ENCODE data around the gene IFI16. TPM values are rescaled to one million over a fixed set of nuclear protein-coding genes. Genes with fewer than 3 reads are reported as not detected.
A peak's percentile ranks its signal among the peaks of the same experiment; 100 is the strongest.

The IFI16 gene
- total RNA-seq, 2 experiments from 2014 or later: 295 to 300 TPM

DNA sequence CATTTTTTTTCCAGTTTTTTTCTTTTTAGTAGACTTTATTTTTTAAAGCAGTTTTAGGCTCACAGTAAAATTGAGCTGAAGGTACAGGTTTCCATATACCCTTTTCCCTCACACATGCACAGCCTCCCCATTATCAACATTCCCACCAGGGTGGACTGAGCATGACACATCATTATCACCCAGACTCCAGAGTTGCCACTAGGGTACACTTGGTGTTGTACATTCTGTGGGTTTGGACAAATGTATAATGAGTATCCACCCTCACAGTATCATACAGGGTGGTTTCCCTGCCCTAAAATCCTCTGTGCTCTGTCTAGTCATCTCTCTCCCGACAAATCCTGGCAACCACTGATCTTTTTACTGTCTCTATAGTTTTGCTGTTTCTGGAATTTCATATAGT, 69.8 kb downstream of the IFI16 start:
- Mint-ChIP-seq H3K4me3 (no peak overlapping the region), H3K9me3 (no peaks in the 10 kb centered on the region), H3K27ac (no peak overlapping the region), H3K4me1 (peaks cover 11% of the 10 kb centered on the region), H3K27me3 (peaks cover 18% of the 10 kb centered on the region), H3K36me3 (no peaks in the 10 kb centered on the region)
- no peak for ATAC-seq (ENCODE audit: low read depth)
- POLR2A ChIA-PET: no interaction called here
- DNase-seq: no peak

DNA sequence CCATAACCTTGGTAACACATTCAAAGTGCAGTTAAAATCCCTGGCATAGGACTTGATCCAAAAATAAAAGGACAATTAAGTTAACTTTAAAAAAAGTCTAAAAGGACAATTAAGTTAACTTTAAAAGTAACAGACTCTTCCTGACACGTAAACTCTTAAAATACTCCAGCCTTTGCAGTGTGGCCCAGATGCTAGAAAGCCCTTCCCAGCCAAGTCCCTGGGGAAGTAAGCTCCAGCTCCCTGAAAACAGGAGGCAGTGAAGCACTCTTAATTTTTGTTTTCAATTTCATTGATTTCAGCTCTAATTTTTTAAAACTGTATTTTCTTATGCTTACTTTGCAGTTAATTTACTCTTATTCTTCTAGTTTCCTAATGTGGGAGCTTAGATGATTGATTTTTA, 71.9 kb downstream of the IFI16 start:
- H3K9me3 Mint-ChIP-seq: no peaks in the 10 kb centered on the region
- H3K4me3 Mint-ChIP-seq: no peak overlapping the region
- H3K27ac Mint-ChIP-seq: no peak overlapping the region
- peaks cover 9% of the 10 kb centered on the region for H3K4me1 Mint-ChIP-seq
- H3K27me3 Mint-ChIP-seq: peaks cover 18% of the 10 kb centered on the region
- POLR2A ChIA-PET: no interaction called here
- DNase-seq (no peak), ATAC-seq (ENCODE audit: low read depth) (no peak)
- no peaks in the 10 kb centered on the region for H3K36me3 Mint-ChIP-seq

DNA sequence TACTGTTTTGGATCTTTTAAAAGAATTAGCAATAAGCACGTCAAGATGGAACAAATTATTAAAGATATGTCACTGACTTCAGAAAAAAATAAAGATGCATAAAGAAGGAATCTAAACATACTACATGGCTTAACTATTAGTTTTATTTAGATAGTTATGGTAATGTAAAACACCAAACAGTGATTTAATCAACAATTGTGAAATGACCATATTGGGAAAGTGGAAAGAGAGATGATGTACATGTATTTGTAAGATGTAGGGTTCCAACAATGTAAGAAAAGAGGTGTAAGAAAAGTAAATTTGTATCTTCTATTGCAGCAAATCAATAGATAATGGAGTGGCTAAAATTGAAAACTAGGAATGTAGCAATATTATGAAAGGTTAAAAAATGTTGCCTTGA, 73.3 kb downstream of the IFI16 start:
- DNase-seq (no peak), ATAC-seq (ENCODE audit: low read depth) (no peak)
- Mint-ChIP-seq H3K9me3 (no peaks in the 10 kb centered on the region), H3K27me3 (peaks cover 18% of the 10 kb centered on the region), H3K36me3 (no peaks in the 10 kb centered on the region), H3K4me3 (no peak overlapping the region), H3K27ac (no peak overlapping the region), H3K4me1 (peaks cover 4% of the 10 kb centered on the region)
- POLR2A ChIA-PET: no interaction called here

DNA sequence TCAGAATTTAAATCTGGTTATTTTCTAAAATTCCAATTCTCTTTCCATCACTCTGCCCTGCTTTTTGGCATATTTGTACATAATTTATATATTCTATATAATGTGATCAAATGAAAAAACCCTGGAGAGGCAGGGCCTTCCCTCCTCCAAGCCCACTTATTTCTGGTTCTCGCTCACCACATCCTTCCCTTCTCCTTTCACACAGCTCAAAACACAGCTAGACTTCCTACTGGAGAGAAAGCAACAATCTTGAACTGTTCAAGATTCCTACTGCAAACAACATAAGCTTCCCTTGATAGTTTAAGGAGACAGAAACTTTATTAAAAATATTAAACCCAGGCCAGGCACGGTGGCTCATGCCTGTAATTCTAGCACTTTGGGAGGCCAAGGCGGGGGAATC, 74.4 kb downstream of the IFI16 start:
- Mint-ChIP-seq H3K4me3 (no peak overlapping the region), H3K36me3 (no peaks in the 10 kb centered on the region), H3K4me1 (peaks cover 7% of the 10 kb centered on the region), H3K9me3 (no peaks in the 10 kb centered on the region), H3K27me3 (peaks cover 18% of the 10 kb centered on the region), H3K27ac (no peak overlapping the region)
- ATAC-seq (ENCODE audit: low read depth) (no peak), DNase-seq (no peak)
- POLR2A ChIA-PET: no interaction called here

DNA sequence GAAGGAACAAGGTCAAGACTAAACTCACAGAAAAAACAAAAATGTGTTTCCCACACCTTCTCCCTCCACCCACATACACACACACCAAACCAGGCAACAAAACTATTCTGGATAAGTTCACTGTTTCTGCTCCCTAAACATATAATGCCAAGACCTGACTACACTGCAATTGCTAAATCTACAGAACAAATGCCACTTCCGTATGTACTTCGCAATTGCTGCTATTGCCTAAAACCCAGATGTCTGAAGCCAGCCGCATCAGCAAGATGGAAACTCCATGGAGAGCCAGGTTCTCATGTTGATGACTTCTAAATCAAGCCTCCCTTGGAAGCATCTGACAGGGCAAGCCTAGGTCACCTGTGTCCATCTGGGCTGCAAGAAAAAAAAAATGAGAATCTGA, 75.2 kb downstream of the IFI16 start:
- H3K9me3 Mint-ChIP-seq: no peaks in the 10 kb centered on the region
- no peak overlapping the region for H3K27ac Mint-ChIP-seq
- H3K4me1 Mint-ChIP-seq: peaks cover 7% of the 10 kb centered on the region
- ATAC-seq (ENCODE audit: low read depth) (no peak), DNase-seq (no peak)
- no peak overlapping the region for H3K4me3 Mint-ChIP-seq
- H3K36me3 Mint-ChIP-seq: no peaks in the 10 kb centered on the region
- H3K27me3 Mint-ChIP-seq: peaks cover 16% of the 10 kb centered on the region
- POLR2A ChIA-PET: no interaction called here

DNA sequence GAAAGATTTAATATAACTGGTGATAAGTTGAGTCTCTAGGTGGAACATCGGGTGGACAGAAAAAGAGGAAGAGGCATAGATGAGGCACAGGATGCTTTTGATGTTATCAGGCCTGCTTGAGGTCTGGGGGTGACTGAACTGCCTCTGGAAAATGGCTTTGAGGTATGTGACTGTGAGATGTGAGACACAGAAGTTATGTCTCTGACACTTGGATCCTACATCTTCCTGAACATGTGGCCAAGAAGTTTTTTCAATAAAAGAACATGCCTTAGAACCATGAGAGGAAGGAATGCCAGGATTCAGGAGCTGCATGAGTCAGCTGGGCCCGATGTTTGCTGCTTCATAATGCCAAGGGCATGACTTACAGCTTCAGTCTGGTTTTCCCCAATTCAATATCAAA, 78.3 kb downstream of the IFI16 start:
- no peak for ATAC-seq (ENCODE audit: low read depth)
- Mint-ChIP-seq H3K36me3 (no peaks in the 10 kb centered on the region), H3K27me3 (peaks cover 5% of the 10 kb centered on the region), H3K9me3 (no peaks in the 10 kb centered on the region), H3K4me1 (peaks cover 23% of the 10 kb centered on the region), H3K4me3 (no peak overlapping the region), H3K27ac (no peak overlapping the region)
- no peak for DNase-seq
- POLR2A ChIA-PET: no interaction called here

DNA sequence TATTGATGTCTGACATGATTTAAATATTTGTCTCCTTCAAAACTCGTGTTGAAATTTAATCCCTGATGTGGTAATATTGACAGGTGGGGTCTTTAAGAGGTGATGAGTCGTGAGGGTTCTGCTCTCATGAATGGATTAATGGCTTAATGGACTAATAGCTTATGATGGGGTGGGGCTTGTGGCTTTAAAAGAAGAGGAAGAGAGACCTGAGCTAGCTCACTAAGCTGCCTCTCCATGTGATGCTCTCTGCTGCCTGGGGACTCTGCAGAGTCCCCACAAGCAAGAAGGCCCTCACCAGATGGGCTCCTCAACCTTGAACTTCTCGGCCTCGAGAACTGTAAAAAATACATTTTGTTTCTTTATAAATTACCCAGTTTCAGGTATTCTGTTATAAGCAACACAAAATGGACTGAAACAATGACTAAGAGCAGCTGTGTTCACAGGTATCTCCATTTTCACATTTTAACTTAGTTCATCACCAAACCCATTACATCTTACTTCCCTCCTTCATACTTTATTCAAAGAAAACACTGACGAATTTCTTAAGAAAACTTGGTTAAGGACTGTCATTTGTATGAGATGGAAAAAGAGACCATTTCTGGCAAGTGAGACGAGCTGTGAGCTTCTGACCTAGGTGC, 79.0 kb downstream of the IFI16 start:
- no peaks in the 10 kb centered on the region for H3K36me3 Mint-ChIP-seq
- H3K27ac Mint-ChIP-seq: no peak overlapping the region
- H3K9me3 Mint-ChIP-seq: no peaks in the 10 kb centered on the region
- peaks cover 23% of the 10 kb centered on the region for H3K4me1 Mint-ChIP-seq
- no peak overlapping the region for H3K4me3 Mint-ChIP-seq
- no peak for DNase-seq
- no peak for ATAC-seq (ENCODE audit: low read depth)
- POLR2A ChIA-PET: interaction anchor here (0.8 kb wide), 1 partner anchor 11 kb away, joined by 3 read pairs; no protein-coding TSS in a partner anchor
- peaks cover 3% of the 10 kb centered on the region for H3K27me3 Mint-ChIP-seq

DNA sequence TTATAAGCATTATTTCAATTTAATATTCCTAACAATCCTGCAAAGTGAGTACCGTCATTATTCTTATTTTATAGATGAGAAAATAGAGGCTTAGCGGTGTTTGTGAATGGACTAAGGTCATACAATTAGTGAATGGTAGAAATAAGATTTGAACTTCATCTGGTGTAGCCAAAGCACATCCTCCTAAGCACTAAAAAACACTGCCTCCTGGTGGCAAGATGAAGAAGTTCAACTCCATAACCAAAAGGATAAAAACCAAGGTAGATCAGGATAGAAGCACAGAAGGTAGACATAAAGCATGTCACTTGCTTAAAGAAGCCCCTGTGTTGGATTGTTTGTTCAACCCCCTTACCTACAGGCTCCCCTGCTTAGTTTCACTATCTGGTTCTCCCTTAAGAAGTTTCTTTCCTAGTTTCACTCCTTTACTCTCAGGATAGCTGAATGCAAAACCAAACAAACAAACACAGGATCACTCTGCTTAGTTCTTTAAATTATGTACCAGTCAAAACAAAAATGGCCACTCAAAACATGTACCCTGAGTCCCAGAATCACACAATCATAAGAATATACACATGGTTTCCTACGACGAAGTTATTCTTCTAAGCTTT, 79.6 kb downstream of the IFI16 start:
- Mint-ChIP-seq H3K36me3 (no peaks in the 10 kb centered on the region), H3K4me1 (peaks cover 21% of the 10 kb centered on the region), H3K9me3 (no peaks in the 10 kb centered on the region), H3K27me3 (peaks cover 3% of the 10 kb centered on the region), H3K4me3 (no peak overlapping the region), H3K27ac (no peak overlapping the region)
- ATAC-seq (ENCODE audit: low read depth) (no peak), DNase-seq (no peak)
- POLR2A ChIA-PET: interaction anchor here (0.7 to 0.8 kb wide), 2 partner anchors 12 to 13 kb away, joined by 3 read pairs; partner anchors contain the start of gene AIM2

DNA sequence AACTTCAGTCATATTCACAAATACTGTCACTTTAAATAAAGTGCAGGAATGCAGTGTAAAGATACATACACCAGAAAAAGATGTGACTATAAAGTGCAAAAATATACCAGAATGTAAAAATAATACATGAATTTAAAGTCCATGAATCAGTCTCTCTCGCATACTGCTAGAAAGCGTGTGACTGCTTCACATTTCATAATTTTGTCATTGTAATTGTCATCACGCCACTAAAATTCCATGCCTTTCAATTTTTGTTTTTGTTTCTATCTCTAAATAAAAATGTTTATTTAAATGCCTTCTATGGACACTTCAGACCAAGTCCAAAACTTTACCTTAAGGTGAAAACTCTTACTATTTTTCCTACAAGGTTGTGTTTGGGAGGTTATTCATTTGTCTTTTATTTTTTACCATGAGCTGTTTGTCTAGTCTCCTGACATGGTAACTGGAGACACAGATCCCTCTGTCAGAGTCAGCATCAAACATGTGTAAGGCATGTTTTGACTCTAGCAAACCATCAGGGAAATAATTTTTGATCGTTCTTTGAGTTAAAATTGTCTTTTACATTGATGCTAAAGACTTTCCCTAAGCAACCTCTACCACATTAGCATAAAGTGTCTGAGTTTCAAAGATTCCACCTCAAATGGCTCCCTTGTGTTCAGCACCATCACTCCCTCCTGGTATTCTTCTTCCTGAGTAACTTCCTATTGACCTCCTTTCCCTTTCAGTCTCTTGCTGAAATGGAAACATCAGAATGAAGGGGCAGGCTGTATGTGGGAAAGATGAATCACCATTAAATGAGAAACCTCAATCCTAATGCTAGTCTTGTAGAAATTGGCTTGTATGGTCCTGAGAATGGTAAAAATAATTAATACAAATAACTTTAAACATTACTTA, 80.8 kb downstream of the IFI16 start:
- peaks cover 21% of the 10 kb centered on the region for H3K4me1 Mint-ChIP-seq
- H3K27ac Mint-ChIP-seq: no peak overlapping the region
- H3K27me3 Mint-ChIP-seq: peaks cover 3% of the 10 kb centered on the region
- DNase-seq (no peak), ATAC-seq (ENCODE audit: low read depth) (no peak)
- H3K36me3 Mint-ChIP-seq: no peaks in the 10 kb centered on the region
- H3K4me3 Mint-ChIP-seq: no peak overlapping the region
- POLR2A ChIA-PET: interaction anchor here (0.7 kb wide), 1 partner anchor 14 kb away, joined by 3 read pairs; the partner anchor contains the start of gene AIM2
- H3K9me3 Mint-ChIP-seq: no peaks in the 10 kb centered on the region

DNA sequence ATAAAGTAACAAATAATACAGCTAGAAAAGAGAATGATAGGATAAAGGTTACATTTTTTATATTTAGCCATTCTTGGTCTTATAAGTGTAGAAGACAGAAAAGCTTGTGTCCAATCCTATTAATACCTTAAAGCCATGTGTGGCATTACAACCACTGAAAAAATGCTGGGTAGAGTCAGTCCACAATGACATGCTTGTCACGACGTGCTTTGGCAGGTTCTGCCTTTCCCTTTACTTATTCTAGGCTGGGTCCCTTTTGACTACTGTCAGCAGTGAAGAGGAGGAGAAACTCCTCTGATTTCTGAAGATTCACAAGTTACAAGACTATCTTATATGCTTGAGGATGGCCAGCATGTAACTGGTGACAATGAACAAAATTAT, 81.5 kb downstream of the IFI16 start:
- Mint-ChIP-seq H3K27me3 (peaks cover 3% of the 10 kb centered on the region), H3K9me3 (no peaks in the 10 kb centered on the region), H3K4me3 (peak overlapping the region; percentile 41), H3K4me1 (peaks cover 21% of the 10 kb centered on the region), H3K27ac (peak overlapping the region; percentile 8), H3K36me3 (no peaks in the 10 kb centered on the region)
- ATAC-seq (ENCODE audit: low read depth) (no peak), DNase-seq (no peak)
- POLR2A ChIA-PET: no interaction called here

DNA sequence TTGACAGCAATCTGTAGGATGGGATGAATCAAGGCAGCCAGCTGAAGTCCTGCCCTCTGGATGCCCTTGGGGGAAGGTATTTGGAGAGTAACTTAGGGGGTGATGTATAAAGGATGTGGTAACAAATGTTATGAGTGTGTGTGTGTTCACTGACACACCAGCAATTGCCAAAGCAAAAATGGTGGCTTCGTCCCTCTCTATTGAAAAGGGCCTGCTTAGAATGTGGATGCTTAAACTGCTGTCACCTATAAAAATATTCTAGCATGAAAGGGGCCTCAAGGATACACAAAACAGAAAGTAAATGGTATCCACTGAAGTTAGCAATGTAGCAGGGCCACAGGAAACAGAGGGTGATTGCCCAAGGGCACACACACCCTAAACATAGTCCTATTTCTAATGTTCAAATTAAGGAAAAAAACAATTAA, 81.9 kb downstream of the IFI16 start:
- Mint-ChIP-seq H3K4me3 (peak overlapping the region; percentile 41), H3K9me3 (no peaks in the 10 kb centered on the region), H3K4me1 (peaks cover 21% of the 10 kb centered on the region), H3K27ac (peak overlapping the region; percentile 8), H3K27me3 (peaks cover 6% of the 10 kb centered on the region), H3K36me3 (no peaks in the 10 kb centered on the region)
- no peak for DNase-seq
- POLR2A ChIA-PET: no interaction called here
- peak; percentile 68 for ATAC-seq (ENCODE audit: low read depth)

DNA sequence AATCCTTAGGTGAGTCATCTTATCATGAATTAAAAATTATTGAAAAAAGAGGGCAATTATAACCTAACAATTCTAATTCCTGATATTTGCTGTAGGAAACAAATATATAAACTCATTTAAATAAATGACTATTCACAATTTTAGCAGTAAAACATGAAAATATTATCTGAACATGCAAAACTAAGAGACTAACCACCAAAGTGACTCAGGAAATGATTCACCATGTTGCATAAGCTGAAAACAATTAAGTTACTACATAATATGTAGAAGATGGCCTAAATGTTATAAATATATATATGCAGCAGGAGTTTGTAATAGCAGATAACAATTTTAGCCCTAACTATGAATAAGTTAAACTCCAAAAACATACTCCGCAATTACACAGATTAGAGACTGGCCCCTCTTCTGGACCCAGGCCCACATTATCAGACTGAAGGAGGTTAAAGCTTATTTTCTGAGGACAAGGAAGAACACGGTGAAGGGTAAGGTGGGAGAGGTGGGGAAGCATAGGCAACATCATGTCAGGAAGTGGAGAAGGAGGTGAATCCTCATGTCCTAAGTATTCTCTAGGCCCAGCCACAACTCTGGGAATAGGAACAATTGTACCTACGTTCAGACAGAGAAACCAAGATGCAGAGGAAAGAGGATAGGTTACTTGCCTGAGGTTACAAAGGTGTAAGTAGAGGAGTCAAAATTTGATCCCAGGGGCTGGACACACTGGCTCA, 82.5 kb downstream of the IFI16 start:
- H3K4me3 Mint-ChIP-seq: no peak overlapping the region
- ATAC-seq (ENCODE audit: low read depth) (no peak), DNase-seq (no peak)
- peaks cover 11% of the 10 kb centered on the region for H3K27me3 Mint-ChIP-seq
- POLR2A ChIA-PET: no interaction called here
- H3K27ac Mint-ChIP-seq: no peak overlapping the region
- H3K4me1 Mint-ChIP-seq: peaks cover 21% of the 10 kb centered on the region
- H3K36me3 Mint-ChIP-seq: no peaks in the 10 kb centered on the region
- no peaks in the 10 kb centered on the region for H3K9me3 Mint-ChIP-seq

DNA sequence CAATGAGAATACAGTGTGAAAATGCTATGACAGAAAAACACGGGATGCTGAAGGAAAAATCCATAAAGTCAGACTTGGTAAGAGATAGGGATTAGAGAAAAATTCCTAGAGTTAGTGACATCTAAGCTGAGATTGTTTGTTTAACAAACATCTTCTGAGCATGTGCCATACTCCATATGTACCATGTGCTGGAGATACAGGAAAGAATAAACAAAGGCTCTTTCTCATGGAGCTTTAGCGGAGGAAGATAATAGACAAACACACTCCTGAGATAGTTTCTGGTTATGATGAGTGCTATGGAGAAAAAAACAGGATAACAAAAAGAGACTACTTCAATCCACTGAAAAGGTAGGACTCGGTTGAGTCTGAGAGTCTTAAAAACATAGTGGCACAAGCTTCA, 88.9 kb downstream of the IFI16 start:
- ATAC-seq (ENCODE audit: low read depth): no peak
- POLR2A ChIA-PET: interaction anchor here (1.0 kb wide), 1 partner anchor 25 kb away, joined by 3 read pairs; no protein-coding TSS in a partner anchor
- peaks cover 33% of the 10 kb centered on the region for H3K27me3 Mint-ChIP-seq

More for the DNA sequence above, 88.9 kb downstream of the IFI16 start:
- no peak overlapping the region for H3K27ac Mint-ChIP-seq
- H3K36me3 Mint-ChIP-seq: no peaks in the 10 kb centered on the region
- no peak overlapping the region for H3K4me3 Mint-ChIP-seq
- DNase-seq: no peak
- H3K9me3 Mint-ChIP-seq: no peaks in the 10 kb centered on the region
- H3K4me1 Mint-ChIP-seq: no peaks in the 10 kb centered on the region

Data from activated naive CD8-positive, alpha-beta T cell treated with anti-CD3 and anti-CD28 coated beads, Interleukin-2, amount 10 ng/mL, durations not matched to agents 7 days and 5 days (primary cell).